ENCODE results near the gene INTS15.

Gene INTS15

GRCh38 chr7:6589829-6590644 lies at the start of gene INTS15:
Gene INTS15 (plus strand): TSS chr7:6590021. CDS start chr7:6590284, 263 bp downstream.
- peak; percentile 84 for DNase-seq (ENCODE audit: low read depth)
- TF ChIP-seq, protein P1, sequence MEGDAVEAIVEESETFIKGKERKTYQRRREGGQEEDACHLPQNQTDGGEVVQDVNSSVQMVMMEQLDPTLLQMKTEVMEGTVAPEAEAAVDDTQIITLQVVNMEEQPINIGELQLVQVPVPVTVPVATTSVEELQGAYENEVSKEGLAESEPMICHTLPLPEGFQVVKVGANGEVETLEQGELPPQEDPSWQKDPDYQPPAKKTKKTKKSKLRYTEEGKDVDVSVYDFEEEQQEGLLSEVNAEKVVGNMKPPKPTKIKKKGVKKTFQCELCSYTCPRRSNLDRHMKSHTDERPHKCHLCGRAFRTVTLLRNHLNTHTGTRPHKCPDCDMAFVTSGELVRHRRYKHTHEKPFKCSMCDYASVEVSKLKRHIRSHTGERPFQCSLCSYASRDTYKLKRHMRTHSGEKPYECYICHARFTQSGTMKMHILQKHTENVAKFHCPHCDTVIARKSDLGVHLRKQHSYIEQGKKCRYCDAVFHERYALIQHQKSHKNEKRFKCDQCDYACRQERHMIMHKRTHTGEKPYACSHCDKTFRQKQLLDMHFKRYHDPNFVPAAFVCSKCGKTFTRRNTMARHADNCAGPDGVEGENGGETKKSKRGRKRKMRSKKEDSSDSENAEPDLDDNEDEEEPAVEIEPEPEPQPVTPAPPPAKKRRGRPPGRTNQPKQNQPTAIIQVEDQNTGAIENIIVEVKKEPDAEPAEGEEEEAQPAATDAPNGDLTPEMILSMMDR (IDR thresholded peaks at IDR 0.05; ENCODE audit: low read length, missing control alignments) = peak; percentile 17
- H3K4me3 ChIP-seq (replicated peaks; ENCODE audit: low read depth, low read length) = peak within 1 kb of the TSS; percentile 70

- no peak for DNase-seq (ENCODE audit: low read depth)
- H3K4me3 ChIP-seq (replicated peaks; ENCODE audit: low read depth, low read length) = no peak overlapping the region
- TF ChIP-seq, protein P1 (IDR thresholded peaks at IDR 0.05; ENCODE audit: low read length, missing control alignments) = no peak
Observed at GRCh38 chr7:6542368-6542767, 47.5 kb upstream of the INTS15 start.

- no peak overlapping the region for H3K4me3 ChIP-seq (replicated peaks; ENCODE audit: low read depth, low read length)
- no peak for DNase-seq (ENCODE audit: low read depth)
- TF ChIP-seq, protein P1 (IDR thresholded peaks at IDR 0.05; ENCODE audit: low read length, missing control alignments) = no peak
Observed at GRCh38 chr7:6545398-6546126, 44.3 kb upstream of the INTS15 start.

- DNase-seq (ENCODE audit: low read depth) = no peak
- TF ChIP-seq, protein P1 (IDR thresholded peaks at IDR 0.05; ENCODE audit: low read length, missing control alignments) = no peak
- no peak overlapping the region for H3K4me3 ChIP-seq (replicated peaks; ENCODE audit: low read depth, low read length)
Observed at GRCh38 chr7:6546498-6547251, 43.1 kb upstream of the INTS15 start.

- TF ChIP-seq, protein P1 (IDR thresholded peaks at IDR 0.05; ENCODE audit: low read length, missing control alignments) = no peak
- H3K4me3 ChIP-seq (replicated peaks; ENCODE audit: low read depth, low read length) = no peak overlapping the region
- DNase-seq (ENCODE audit: low read depth) = no peak
Observed at GRCh38 chr7:6547400-6547799, 42.4 kb upstream of the INTS15 start.

GRCh38 chr7:6551016-6551511 lies 38.8 kb upstream of the INTS15 start, which contains the start of gene GRID2IP:
Gene GRID2IP (minus strand): TSS chr7:6551461. CDS start chr7:6551436, 25 bp downstream.
- H3K4me3 ChIP-seq (replicated peaks; ENCODE audit: low read depth, low read length) = no peak within 1 kb of the TSS
- TF ChIP-seq, protein P1 (IDR thresholded peaks at IDR 0.05; ENCODE audit: low read length, missing control alignments) = no peak
- no peak for DNase-seq (ENCODE audit: low read depth)

All from fibroblast of pulmonary artery (primary cell).